Stimulated activated CD4-positive, alpha-beta T cell treated with anti-CD3 and anti-CD28 coated beads, Interleukin-2, amount 100 ng/mL, for 24 hours (primary cell): ENCODE data around the gene GPHB5.
"Not testable (repeated sequence)": the region's sequence is repeated elsewhere in the genome, so short reads cannot be mapped to it uniquely, and the experiment has no call there.

Experiments used
- DNase-seq, 2 donors: peaks; one replicate each; pipeline ENCODE4 v3.0.0-alpha.2; 2020

GPHB5 gene, protein sequence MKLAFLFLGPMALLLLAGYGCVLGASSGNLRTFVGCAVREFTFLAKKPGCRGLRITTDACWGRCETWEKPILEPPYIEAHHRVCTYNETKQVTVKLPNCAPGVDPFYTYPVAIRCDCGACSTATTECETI

DNA sequence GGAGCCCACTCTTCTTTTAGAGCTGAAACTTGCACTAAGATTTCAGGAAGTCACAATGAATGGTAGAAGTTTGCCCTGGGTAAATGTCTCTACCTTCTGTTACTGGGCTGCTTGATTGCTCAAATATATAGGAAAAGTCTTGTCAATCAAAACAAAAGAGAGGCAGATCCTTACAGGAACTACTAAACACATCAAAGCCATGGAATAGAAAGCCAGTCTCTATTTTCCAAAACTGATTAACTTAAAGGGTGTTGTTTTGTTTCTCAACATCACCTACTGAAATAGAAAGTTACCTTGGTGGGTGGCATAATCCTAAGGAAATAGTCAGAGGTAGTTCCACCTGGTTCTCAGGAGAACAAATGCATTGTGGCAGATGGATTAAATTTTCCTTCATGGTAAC lies at the start of gene GPHB5:
Gene GPHB5, minus strand, starts transcription at position 101 of the 400 bp plus-strand sequence. CDS start 1,086 bp downstream, outside the sequence.
- no peak for DNase-seq

DNA sequence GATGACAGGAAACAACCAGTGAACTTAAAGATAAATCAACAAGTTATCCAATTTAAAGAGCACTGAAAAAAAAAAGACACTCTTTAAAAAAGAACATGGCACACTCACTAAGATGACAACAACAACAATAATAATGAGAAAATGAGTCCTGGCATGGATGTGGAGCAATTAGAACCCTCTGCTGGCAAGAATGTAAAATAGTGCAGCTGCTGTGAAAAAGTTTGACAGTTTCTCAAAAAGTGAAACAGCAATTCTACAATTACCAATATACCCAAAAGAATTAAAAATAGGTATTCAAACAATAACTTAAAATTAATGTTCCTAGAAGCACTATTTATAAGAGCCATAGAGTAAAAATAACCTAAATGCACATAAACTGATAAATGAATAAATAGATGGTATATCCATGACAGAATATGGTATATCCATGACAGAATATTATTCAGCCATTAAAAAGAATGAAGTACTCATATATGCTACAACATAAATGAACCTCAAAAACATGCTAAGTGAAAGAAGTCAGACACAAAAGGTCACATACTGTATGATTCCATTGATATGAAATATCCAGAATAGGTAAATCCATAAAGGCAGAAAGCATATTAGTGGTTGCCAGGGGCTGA lies 49.1 kb upstream of the GPHB5 start:
- no peak for DNase-seq

DNA sequence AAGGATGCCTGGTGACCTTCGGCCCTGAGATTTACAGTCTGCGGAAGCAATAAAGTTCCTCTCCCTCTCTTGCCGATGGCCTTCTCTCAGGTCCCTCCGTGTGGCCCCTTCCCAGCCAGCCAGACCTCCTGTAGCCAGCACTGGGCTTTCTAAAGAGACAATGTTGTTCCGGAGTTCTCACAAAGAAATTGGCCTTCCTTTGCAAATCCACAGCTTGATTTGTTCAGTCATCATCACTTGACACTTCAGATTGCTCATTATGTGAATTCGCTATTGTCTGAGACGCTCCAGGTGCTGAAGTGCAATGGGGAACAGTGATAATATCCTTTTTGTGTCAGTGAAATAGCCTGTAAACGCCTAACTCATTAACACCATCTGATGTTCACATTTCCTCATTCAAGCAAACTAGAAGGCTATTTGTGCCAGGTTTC lies 43.7 kb upstream of the GPHB5 start:
- no peak for DNase-seq

- no peak for DNase-seq
Observed at GRCh38 chr14:63361790-63362189, 43.1 kb upstream of the GPHB5 start.

GRCh38 chr14:63357841-63358240 lies 39.1 kb upstream of the GPHB5 start:
- no peak for DNase-seq

DNA sequence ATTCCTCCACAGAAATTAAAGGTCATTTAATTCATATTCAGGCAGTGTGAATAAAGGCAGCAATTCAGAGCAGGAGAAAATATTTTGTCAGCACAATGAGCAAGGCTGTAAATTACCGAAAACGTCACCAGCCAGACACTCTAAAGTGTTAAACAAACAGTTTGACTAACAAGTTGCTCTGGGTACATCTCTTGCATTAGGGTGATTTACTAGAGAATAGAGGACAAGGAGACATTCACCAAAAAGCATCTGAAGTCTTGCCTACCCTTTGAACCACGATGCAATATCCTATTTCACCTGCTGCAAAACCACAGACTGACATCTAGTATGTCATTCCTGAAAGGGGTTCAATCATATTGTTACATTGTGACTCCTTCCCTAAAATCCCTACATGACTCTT lies 27.1 kb upstream of the GPHB5 start:
- DNase-seq, result no peak

GRCh38 chr14:63344336-63344735 lies 25.6 kb upstream of the GPHB5 start:
- DNase-seq, result no peak

GRCh38 chr14:63343878-63344277 lies 25.1 kb upstream of the GPHB5 start:
- no peak for DNase-seq

DNA sequence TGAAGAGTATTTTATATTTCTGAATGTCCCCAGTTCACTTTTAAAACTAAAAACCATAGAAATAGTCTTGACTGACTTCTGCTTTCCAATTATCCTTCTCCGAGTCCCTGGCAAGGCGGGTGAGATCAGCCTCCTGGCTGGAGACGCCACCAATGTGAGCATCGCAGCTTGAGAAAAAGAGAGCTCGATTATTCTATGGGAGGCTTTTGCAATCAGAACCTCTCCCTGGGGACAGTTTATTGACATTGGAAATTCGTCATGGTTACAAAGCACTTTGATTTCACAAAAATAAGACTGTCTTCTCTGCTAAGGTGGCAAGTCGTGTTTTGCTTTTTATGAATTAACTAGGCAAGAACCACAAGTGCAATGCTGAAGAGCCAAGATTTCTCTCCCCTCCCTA lies 23.6 kb upstream of the GPHB5 start:
- DNase-seq, result no peak

GRCh38 chr14:63328787-63329737 lies 10.3 kb upstream of the GPHB5 start:
- no peak for DNase-seq

DNA sequence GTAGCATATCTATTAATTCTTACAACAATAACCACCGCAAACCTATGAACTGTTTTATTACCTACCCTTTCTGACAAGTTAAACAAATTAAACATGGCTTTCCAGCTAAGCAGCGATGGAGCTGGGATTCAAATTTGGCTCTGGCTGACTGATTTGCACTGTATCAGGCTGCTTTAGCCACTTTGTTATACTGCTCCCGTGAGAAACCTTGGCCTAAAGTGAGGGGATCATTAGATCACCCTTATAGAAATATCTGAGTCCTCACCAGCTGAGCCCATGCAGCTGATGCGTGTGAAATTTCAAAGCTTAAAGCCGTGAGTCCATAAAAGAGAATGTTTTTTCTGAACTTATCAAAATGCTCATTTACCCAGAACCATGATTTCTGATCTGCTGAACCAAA lies 8.1 kb upstream of the GPHB5 start:
- no peak for DNase-seq

DNA sequence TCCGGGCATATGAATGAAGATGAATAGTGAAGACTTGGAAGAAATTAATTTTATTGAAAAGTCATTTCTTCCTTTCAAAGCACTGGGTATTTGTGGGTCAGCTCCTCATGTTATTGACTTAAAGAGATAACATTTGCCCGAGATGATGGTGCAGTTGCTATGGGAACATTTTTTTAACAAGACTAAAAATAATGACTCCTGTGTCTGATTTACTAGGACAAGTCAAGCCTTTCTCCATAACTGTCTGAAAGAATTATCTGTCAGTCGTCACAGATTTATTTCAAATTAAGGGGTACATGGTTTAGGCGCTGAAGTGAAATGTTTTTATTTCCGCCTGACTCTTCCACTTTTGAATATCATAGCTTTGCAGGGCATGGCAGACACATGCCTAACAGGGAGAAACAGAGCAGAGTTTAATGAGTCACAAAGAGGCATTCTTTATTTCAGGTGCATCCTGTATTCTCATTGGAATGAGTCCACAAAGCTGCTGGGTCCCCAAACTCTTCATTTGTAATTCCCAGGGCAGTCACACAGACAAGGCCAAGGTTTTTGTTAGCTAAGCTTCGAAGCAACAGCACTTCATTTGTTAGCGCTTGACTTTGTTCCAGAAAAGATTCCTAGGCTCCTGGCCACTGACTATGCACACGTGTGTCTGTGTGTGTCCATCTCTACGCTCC lies 4.3 kb upstream of the GPHB5 start:
- DNase-seq, result no peak

- no peak for DNase-seq
Observed at GRCh38 chr14:63322472-63322871, 3.7 kb upstream of the GPHB5 start.

DNA sequence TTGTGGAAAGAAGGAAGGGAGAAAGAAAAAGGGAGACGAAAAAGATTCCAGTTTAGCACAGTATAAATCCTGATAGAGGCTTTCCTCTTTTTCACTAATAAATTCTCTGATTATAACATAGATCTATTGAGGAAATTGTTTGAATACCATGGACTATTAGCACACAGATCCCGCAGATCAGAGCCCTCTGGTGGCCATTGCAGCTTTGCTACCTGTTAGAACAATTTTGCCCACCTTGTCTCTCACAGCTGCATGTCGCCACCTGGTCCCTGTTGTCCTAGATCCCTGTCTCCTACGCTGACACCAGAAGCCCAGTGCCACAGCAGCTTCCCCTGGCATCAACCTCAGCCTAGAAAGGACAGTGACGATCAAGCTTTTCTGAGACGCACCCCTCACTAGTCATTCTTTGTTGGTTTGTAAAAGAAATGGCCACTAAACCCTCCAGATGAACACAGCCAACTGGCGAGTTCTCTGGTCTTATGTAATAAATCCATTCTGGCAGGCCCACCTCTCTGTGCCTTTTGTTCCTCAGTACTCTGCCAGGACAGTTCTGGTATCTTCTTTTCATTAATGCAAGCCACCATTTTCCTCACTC lies 9.9 kb downstream of the GPHB5 start:
- DNase-seq, result peak in 1 of 2 donors; percentile 19

DNA sequence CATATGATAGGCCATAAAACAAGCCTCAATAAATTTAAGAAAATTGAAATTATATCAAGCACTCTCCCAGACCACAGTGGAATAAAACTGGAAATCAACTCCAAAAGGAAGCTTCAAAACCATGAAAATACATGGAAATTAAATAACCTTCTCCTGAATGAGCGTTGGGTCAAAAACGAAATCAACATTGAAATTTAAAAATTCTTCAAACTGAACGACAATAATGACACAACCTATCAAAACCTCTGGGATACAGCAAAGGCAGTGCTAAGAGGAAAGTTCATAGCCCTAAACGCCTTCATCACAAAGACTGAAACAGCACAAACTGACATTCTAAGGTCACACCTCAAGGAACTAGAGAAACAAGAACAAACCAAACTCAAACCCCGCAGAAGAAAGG lies 14.3 kb downstream of the GPHB5 start:
- DNase-seq, result not testable (repeated sequence)

DNA sequence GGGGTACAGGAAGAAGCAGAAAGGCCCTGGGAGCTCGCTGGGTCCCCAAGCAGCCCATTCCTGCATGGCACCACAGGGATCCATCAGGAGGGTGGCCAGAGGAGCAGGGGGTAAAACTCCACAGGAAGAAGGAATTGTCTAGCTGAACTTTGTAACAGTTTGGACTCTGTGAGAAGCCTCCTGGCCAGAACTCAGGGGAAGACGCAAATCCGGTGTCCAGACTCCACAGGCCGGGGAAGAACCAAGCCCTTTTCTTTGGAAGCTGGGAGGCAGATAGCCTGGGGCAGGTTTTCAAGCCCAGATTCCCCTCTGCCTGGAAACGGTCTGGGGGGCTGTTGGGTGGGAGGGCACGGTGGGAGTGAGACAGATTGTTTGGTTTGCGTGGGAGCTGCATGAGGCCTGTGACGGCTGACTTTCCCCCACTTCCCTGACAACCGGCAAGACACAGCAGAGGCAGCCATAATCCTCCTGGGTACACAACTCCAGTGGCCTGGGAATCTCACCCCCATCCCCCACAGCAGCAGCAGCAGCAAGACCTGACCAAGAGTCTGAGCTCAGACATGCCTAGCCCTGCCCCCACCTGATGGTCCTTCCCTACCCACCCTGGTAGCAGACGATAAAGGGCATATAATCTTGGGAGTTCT lies 16.7 kb downstream of the GPHB5 start:
- no peak for DNase-seq

DNA sequence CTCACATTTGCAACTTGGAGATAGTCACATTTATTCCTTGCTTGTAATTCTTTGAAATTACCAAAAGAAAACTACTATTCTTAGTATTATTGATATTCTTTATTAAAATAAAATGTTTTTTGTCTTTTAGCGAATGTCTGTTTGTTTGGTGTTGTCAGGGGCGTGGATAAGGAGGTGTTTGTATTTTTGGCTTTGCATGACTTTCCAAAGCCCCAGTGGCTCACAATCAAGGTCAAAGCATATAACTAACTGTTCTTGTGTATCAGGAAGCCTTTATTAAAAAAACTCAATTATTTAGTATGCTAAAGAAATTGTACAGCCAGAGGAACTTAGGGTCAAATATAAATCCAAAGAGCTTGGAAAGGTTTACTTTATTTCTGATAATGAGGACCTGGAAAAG lies 17.9 kb downstream of the GPHB5 start:
- DNase-seq, result no peak

DNA sequence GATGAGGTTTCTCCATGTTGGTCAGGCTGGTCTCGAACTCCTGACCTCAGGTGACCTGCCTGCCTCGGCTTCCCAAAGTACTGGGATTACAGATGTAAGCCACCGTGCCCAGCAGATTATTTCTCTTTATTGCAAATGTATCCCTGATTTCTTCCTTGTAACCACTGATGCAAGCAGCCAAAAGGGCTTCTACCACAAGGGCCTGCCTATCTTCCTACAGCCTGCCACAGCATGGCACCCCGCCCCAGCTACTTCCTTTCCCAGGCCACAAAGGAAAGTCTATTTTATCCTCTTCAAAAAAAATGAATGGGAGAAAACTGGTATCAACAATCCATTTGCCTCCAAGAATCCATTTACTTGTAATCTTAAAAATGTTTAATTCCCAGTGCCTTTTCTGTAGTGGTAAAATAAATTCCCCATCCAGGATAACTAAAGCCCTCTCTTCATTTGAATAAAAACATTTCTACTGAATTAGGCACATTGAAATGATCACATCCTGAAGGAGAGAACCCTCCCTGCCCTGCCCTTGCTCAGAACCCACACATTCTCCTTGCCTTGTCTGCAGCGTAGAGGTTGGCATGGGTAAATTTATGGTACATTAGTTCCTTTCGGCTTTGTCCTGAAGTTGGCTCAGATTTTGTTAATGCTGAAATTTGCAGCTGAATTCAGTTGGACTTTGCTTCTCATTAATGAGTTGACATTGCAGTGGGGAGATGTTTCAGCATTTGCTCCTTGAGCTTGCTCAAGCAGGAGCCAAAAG lies 19.2 kb downstream of the GPHB5 start:
- no peak for DNase-seq

DNA sequence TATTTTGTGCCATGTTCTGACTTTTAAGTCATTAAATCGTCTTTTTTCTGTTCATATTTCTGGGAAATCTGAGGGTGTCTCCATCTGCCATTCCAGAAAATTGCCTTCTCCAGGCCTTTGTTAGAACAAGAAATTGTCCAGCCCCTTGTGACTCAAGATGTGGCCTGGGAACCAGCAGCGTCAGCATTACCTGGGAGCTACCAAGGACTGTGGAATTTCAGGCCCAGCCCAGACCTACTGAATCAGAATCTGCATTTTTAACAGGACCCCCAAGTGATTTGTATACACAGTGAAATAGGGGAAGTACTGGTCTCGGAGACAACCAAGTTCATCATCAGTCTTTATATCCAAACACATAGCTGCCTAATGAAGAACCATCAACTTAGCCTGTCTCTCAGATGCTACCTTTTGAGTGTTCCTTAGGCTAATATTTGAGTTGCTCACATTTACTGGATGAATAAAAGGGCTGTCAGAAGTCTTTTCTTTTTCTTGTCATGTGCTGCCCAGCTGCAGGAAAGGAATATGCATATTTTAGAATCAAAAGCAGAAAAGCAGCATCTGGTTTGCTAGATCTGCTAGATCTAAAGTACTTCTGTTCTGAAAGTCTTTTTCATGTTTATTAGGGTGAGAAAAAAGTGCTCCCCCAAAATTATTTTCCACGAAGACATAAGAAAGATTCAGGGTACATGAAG lies 21.2 kb downstream of the GPHB5 start:
- no peak for DNase-seq

DNA sequence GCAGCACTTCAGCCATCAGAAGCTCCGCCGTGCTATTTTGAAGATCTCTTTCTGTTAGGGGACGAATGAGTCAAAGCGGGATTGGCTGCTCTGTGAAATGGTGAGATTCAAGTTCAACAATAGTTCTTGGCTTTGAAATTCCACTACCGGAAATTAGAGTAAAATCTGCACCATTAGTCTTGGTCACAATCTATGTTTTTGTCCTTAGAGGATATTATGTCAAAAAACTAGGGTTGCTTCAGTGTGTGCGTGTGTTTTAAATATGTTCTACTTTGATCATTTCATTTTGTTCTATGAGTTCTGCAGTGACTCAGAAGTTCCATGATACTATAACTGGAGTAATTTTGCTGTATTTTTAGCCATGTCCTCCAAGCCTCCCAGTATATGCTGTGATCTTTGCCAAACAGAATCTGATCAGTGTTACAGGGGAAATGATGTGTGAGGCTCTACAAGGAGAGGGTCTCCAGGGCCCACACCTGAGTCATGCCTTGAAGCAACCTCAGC lies 22.6 kb downstream of the GPHB5 start:
- no peak for DNase-seq

DNA sequence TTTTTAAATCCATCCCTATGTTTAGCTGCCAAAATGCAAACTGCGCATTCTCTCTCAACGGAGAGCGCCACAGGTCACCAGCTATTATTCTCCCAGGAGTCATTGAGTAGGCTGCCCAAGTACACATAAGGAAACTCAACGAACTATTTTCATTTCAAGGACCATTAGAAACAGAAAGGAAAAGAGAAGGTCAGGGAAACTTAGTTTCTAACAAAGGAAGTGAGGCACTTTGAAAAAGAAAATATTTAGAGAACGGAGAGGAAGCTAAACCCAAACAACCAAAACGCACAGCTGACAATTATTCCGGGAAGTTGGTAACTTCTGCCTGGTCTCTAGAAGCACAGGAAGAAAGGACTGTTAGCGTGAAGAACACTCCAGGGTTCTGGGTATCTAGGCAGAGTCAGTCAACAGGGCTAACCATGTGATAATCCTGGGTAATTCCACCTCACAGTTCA lies 23.5 kb downstream of the GPHB5 start:
- no peak for DNase-seq
